Suprapubic skin (tissue), 4 donors: ENCODE results near the gene OMP. TPM values are rescaled to one million over a fixed set of nuclear protein-coding genes. Genes with fewer than 3 reads are reported as not detected.

Experiments used
- DNase-seq, 2 donors: peaks; one replicate each; pipeline ENCODE4 v3.0.0-alpha.2; 2019; ENCODE audit warnings: low spot score in 2 of 2
- H3K27ac ChIP-seq: fragments of 200-600 bp; sonication (generic); one replicate; pipeline ENCODE4 v1.5.1; 2019
- H3K27me3 ChIP-seq: fragments of 200-600 bp; sonication (generic); one replicate; pipeline ENCODE4 v1.5.1; 2019
- H3K36me3 ChIP-seq: fragments of 200-600 bp; sonication (generic); one replicate; pipeline ENCODE4 v1.5.1; 2019
- H3K4me1 ChIP-seq: fragments of 200-600 bp; sonication (generic); one replicate; pipeline ENCODE4 v1.5.1; 2019
- H3K4me3 ChIP-seq: fragments of 200-600 bp; sonication (generic); one replicate; pipeline ENCODE4 v1.5.1; 2019; ENCODE audit warnings: mild to moderate bottlenecking
- H3K9me3 ChIP-seq: fragments of 200-600 bp; sonication (generic); one replicate; pipeline ENCODE4 v1.5.1; 2019
- CTCF ChIP-seq, 2 donors: fragments of 200-600 bp in 1 of 2; fragments of 450-650 bp in 1 of 2; sonication (generic) in 1 of 2; IDR thresholded peaks; one replicate each; pipeline ENCODE4 v1.5.1; 2016 to 2019; ENCODE audit warnings: antibody characterized with exemption in 2 of 2, mild to moderate bottlenecking in 1 of 2, moderate library complexity in 1 of 2
- EP300 ChIP-seq: sonication (generic); formaldehyde crosslinking; IDR thresholded peaks from one replicate; pipeline ENCODE4 v1.6.1; 2017; ENCODE audit warnings: antibody characterized with exemption
- POLR2A ChIP-seq, 2 donors: fragments of 450-650 bp; IDR thresholded peaks; one replicate each; pipeline ENCODE4 v1.6.1; 2017; ENCODE audit warnings: antibody characterized with exemption in 2 of 2, mild to moderate bottlenecking in 2 of 2, moderate library complexity in 2 of 2
- POLR2AphosphoS5 ChIP-seq, 3 donors: sonication (generic); formaldehyde crosslinking; IDR thresholded peaks; one replicate each; pipeline ENCODE4 v1.6.1; 2017; ENCODE audit warnings: antibody characterized with exemption in 3 of 3
- WGBS: methylation state at CpG from one replicate; pipeline ENCODE4 v1.1.5; 2018; 5-methylcytosine and 5-hydroxymethylcytosine counted together
- total RNA-seq, 4 donors: library from RNA; depleted of rRNA; stranded (reverse); fragments of >200 nt; gene quantifications; one replicate each; pipeline ENCODE4 v1.1.0, GENCODE V29; 2016

Gene OMP
- total RNA-seq, 4 donors from 2014 or later, result 9.6 TPM; not detected in 3

- H3K36me3 ChIP-seq, result no peaks in the 10 kb centered on the region
- H3K4me1 ChIP-seq, result peaks cover 6% of the 10 kb centered on the region
- no peak for DNase-seq
- no peaks in the 10 kb centered on the region for H3K9me3 ChIP-seq
- H3K27ac ChIP-seq, result no peak overlapping the region
- 18% methylated on average over 11 of the region's 55 CpGs for whole genome bisulfite sequencing
- H3K4me3 ChIP-seq, result no peak overlapping the region
- TF ChIP-seq EP300 (no peak), POLR2AphosphoS5 (IDR thresholded peaks at IDR 0.05) (no peak), CTCF (IDR thresholded peaks at IDR 0.05) (no peak), POLR2A (IDR thresholded peaks at IDR 0.05) (no peak)
- H3K27me3 ChIP-seq, result peaks cover 24% of the 10 kb centered on the region
Observed at GRCh38 chr11:77138106-77138649, 35.5 kb downstream of the OMP start.

DNA sequence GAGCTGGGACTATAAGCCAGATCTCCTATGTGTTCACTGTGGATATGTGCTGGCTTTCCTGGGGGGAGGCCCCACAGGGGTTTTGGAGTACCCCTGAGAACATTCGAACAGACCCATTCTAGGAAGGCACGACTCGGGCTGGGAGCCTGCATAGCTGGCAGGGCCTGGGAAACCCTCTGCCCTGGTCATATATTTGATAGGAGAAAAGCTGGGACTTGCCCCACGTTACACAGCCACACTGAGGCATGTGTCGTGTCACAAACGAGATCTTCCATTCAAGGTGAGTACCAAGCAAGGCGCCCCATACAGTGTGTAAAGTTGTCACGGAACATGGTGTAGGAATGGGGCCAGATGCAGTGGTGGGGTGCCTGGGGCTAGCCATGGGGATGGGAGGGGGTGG lies 36.6 kb downstream of the OMP start:
- TF ChIP-seq POLR2AphosphoS5 (IDR thresholded peaks at IDR 0.05), result no peak
- peaks cover 24% of the 10 kb centered on the region for H3K27me3 ChIP-seq
- WGBS, result 93% methylated on average over 8 of the region's 8 CpGs
- no peak for DNase-seq
- H3K27ac ChIP-seq, result no peak overlapping the region
- no peaks in the 10 kb centered on the region for H3K9me3 ChIP-seq
- H3K4me3 ChIP-seq, result no peak overlapping the region
- no peaks in the 10 kb centered on the region for H3K36me3 ChIP-seq
- peaks cover 6% of the 10 kb centered on the region for H3K4me1 ChIP-seq

GRCh38 chr11:77140231-77140851 lies 37.7 kb downstream of the OMP start:
- no peak for TF ChIP-seq EP300
- no peak for TF ChIP-seq CTCF (IDR thresholded peaks at IDR 0.05)
- no peak for TF ChIP-seq POLR2AphosphoS5 (IDR thresholded peaks at IDR 0.05)
- no peak for TF ChIP-seq POLR2A (IDR thresholded peaks at IDR 0.05)
- Histone ChIP-seq H3K27ac (no peak overlapping the region), H3K4me1 (peaks cover 6% of the 10 kb centered on the region), H3K27me3 (peaks cover 24% of the 10 kb centered on the region), H3K36me3 (no peaks in the 10 kb centered on the region), H3K4me3 (no peak overlapping the region), H3K9me3 (no peaks in the 10 kb centered on the region)
- 78% methylated on average over 4 of the region's 8 CpGs for WGBS
- no peak for DNase-seq

- Histone ChIP-seq H3K4me3 (no peak overlapping the region), H3K9me3 (no peaks in the 10 kb centered on the region), H3K4me1 (peaks cover 6% of the 10 kb centered on the region), H3K27me3 (peaks cover 23% of the 10 kb centered on the region), H3K27ac (no peak overlapping the region), H3K36me3 (no peaks in the 10 kb centered on the region)
- DNase-seq, result no peak
- TF ChIP-seq CTCF (IDR thresholded peaks at IDR 0.05) (no peak), POLR2AphosphoS5 (IDR thresholded peaks at IDR 0.05) (no peak), POLR2A (IDR thresholded peaks at IDR 0.05) (no peak), EP300 (no peak)
- WGBS, result 85% methylated on average over 4 of the region's 4 CpGs
Observed at GRCh38 chr11:77141034-77141433, 38.4 kb downstream of the OMP start.

GRCh38 chr11:77141475-77141874 lies 38.8 kb downstream of the OMP start:
- Histone ChIP-seq H3K36me3 (no peaks in the 10 kb centered on the region), H3K4me1 (peaks cover 6% of the 10 kb centered on the region), H3K9me3 (no peaks in the 10 kb centered on the region), H3K27ac (no peak overlapping the region), H3K4me3 (no peak overlapping the region), H3K27me3 (peaks cover 19% of the 10 kb centered on the region)
- no peak for DNase-seq
- TF ChIP-seq CTCF (IDR thresholded peaks at IDR 0.05), result no peak
- TF ChIP-seq EP300, result no peak
- TF ChIP-seq POLR2A (IDR thresholded peaks at IDR 0.05), result no peak
- TF ChIP-seq POLR2AphosphoS5 (IDR thresholded peaks at IDR 0.05), result no peak
- WGBS, result 94% methylated on average over 4 of the region's 4 CpGs
